Esophagus squamous epithelium (tissue), 4 donors: ENCODE results near the gene VPS16.

Source experiments
- POLR2A ChIP-seq, 4 donors: fragments of 450-650 bp; IDR thresholded peaks; one replicate each; pipeline ENCODE4 v1.6.1; 2017; ENCODE audit warnings: antibody characterized with exemption in 4 of 4, mild to moderate bottlenecking in 4 of 4, moderate library complexity in 3 of 4
- TF ChIP-seq, protein P1 (sequence below), 6 experiments: fragments of 450-650 bp in 4 of 6; fragments of 200-600 bp in 2 of 6; sonication (generic) in 2 of 6; IDR thresholded peaks; one replicate each; pipeline ENCODE4 v1.5.1; 2016 to 2019; ENCODE audit warnings: antibody characterized with exemption in 6 of 6, mild to moderate bottlenecking in 4 of 6, moderate library complexity in 4 of 6

GRCh38 chr20:2820896-2821869 is 19.4 kb upstream of the VPS16 start:
- TF ChIP-seq POLR2A (IDR thresholded peaks at IDR 0.05): no peak
- TF ChIP-seq, protein P1, sequence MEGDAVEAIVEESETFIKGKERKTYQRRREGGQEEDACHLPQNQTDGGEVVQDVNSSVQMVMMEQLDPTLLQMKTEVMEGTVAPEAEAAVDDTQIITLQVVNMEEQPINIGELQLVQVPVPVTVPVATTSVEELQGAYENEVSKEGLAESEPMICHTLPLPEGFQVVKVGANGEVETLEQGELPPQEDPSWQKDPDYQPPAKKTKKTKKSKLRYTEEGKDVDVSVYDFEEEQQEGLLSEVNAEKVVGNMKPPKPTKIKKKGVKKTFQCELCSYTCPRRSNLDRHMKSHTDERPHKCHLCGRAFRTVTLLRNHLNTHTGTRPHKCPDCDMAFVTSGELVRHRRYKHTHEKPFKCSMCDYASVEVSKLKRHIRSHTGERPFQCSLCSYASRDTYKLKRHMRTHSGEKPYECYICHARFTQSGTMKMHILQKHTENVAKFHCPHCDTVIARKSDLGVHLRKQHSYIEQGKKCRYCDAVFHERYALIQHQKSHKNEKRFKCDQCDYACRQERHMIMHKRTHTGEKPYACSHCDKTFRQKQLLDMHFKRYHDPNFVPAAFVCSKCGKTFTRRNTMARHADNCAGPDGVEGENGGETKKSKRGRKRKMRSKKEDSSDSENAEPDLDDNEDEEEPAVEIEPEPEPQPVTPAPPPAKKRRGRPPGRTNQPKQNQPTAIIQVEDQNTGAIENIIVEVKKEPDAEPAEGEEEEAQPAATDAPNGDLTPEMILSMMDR (IDR thresholded peaks at IDR 0.05): no peak
